ENCODE data around the gene SNX8.

- TF ChIP-seq ZBTB40 (IDR thresholded peaks at IDR 0.05) = no peak
- no peak for TF ChIP-seq ZBTB40 (CRISPR knock-in tag; IDR thresholded peaks at IDR 0.05)
- no peak for TF ChIP-seq MAX (IDR thresholded peaks at IDR 0.05)
Measured at GRCh38 chr7:2233926-2234325, 80.3 kb downstream of the SNX8 start.

All from HepG2 (cell line).